H1 (cell line): ENCODE results near the gene ATP6V0E2. TPM values are rescaled to one million over a fixed set of nuclear protein-coding genes. Genes with fewer than 3 reads are reported as not detected.
A peak's percentile ranks its signal among the peaks of the same experiment; 100 is the strongest.

ENCODE experiments used
- CTCF ChIA-PET: fragments of 300-600 bp; sonication (Branson Sonifier 250); formaldehyde crosslinking; loops from one replicate; lab custom pipeline; 2021; ENCODE audit not compliant: partially characterized antibody; lab: Charles Lee
- POLR2A ChIA-PET: fragments of 300-600 bp; sonication (Branson Sonifier 250); formaldehyde crosslinking; loops from one replicate; lab custom pipeline; 2021; ENCODE audit warnings: inconsistent platforms; ENCODE audit not compliant: partially characterized antibody; lab: Charles Lee
- DNase-seq, 2 experiments: peaks; one replicate each; pipeline versions ENCODE4 v3.0.0 to v3.0.0-alpha.2; 2010 to 2022; ENCODE audit warnings: low spot score in 2 of 2, low read depth in 1 of 2, mixed read lengths in 1 of 2
- FAIRE-seq: peaks from 2 replicates; lab custom pipeline; 2011; peaks lifted over from hg19 to GRCh38; lab: Jason Lieb, UNC
- H2AFZ ChIP-seq: 2 replicates; pipeline ENCODE4 v1.8.1; 2012; ENCODE audit warnings: low read length, inconsistent platforms
- H2AK5ac ChIP-seq: 2 replicates; pipeline ENCODE4 v1.6.1; 2013; ENCODE audit warnings: low read depth, low read length
- H2BK120ac ChIP-seq: replicated peaks from 2 replicates; pipeline ENCODE3; 2013; ENCODE audit warnings: low read depth, low read length, inconsistent platforms
- H2BK12ac ChIP-seq: 2 replicates; pipeline ENCODE4 v1.6.1; 2013; ENCODE audit warnings: low read depth, low read length
- H2BK15ac ChIP-seq: 2 replicates; pipeline ENCODE4 v1.6.1; 2013; ENCODE audit warnings: low read length
- H2BK20ac ChIP-seq: 2 replicates; pipeline ENCODE4 v1.6.1; 2013; ENCODE audit warnings: low read length
- H2BK5ac ChIP-seq: 2 replicates; pipeline ENCODE4 v1.6.1; 2013; ENCODE audit warnings: low read depth, low read length
- H3K14ac ChIP-seq: 2 replicates; pipeline ENCODE4 v1.6.1; 2013; ENCODE audit warnings: inconsistent platforms; ENCODE audit not compliant: insufficient read length
- H3K18ac ChIP-seq: 2 replicates; pipeline ENCODE4 v1.6.1; 2013; ENCODE audit warnings: low read length; ENCODE audit errors: extremely low read depth
- H3K23ac ChIP-seq: 2 replicates; pipeline ENCODE4 v1.6.1; 2013; ENCODE audit warnings: inconsistent platforms; ENCODE audit not compliant: insufficient read length
- H3K23me2 ChIP-seq: 2 replicates; pipeline ENCODE4 v1.6.1; 2013; ENCODE audit warnings: low read depth, low read length
- H3K27ac ChIP-seq: 2 replicates; pipeline ENCODE4 v1.6.1; 2011; ENCODE audit warnings: low read depth, low read length, inconsistent platforms
- H3K27me3 ChIP-seq, 4 experiments: replicated peaks in 1 of 4; 1 replicate in 1 of 4; 2 replicates in 3 of 4; pipeline versions ENCODE4 v1.6.1 to v1.8.1; 2011 to 2013; ENCODE audit warnings: low read length in 3 of 4, mild to moderate bottlenecking in 3 of 4, inconsistent platforms in 2 of 4, mixed read lengths in 2 of 4, moderate library complexity in 1 of 4; ENCODE audit not compliant: control insufficient read depth in 3 of 4, insufficient read depth in 3 of 4; ENCODE audit errors: extremely low read depth in 1 of 4
- H3K36me3 ChIP-seq, 4 experiments: 2 replicates each; pipeline versions ENCODE4 v1.6.1 to v1.8.1; 2011 to 2013; ENCODE audit warnings: mild to moderate bottlenecking in 4 of 4, low read length in 3 of 4, moderate library complexity in 2 of 4, control low read depth in 1 of 4, inconsistent platforms in 1 of 4; ENCODE audit not compliant: insufficient read depth in 4 of 4, control insufficient read depth in 2 of 4
- H3K4ac ChIP-seq: replicated peaks from 2 replicates; pipeline ENCODE3; 2013; ENCODE audit warnings: low read length, low read depth, mixed read lengths, inconsistent platforms; ENCODE audit not compliant: insufficient read length
- H3K4me1 ChIP-seq, 4 experiments: replicated peaks in 1 of 4; 1 replicate in 1 of 4; 2 replicates in 3 of 4; pipeline versions ENCODE4 v1.6.1 to v1.8.1; 2011 to 2013; ENCODE audit warnings: low read length in 3 of 4, inconsistent platforms in 2 of 4, mixed read lengths in 1 of 4; ENCODE audit not compliant: insufficient read depth in 4 of 4, control insufficient read depth in 3 of 4
- H3K4me2 ChIP-seq, 2 experiments: 2 replicates each; pipeline versions ENCODE4 v1.6.1 to v1.8.1; 2011 to 2013; ENCODE audit warnings: low read depth in 2 of 2, low read length in 2 of 2, control low read depth in 1 of 2, inconsistent platforms in 1 of 2, mild to moderate bottlenecking in 1 of 2; ENCODE audit not compliant: insufficient read depth in 1 of 2
- H3K4me3 ChIP-seq, 4 experiments: fragments of 200-600, 300-600 bp in 1 of 4; sonication (generic), shearing (Covaris generic), sonication (Bioruptor Twin) in 1 of 4; 2 replicates each; pipeline versions ENCODE4 v1.5.1 to v1.8.1; 2011 to 2016; ENCODE audit warnings: low read length in 4 of 4, low read depth in 3 of 4, control low read depth in 2 of 4, inconsistent platforms in 2 of 4, mild to moderate bottlenecking in 2 of 4, mixed read lengths in 1 of 4, moderate library complexity in 1 of 4; ENCODE audit not compliant: insufficient read depth in 2 of 4; ENCODE audit errors: extremely low read depth in 1 of 4
- H3K56ac ChIP-seq: replicated peaks from 2 replicates; pipeline ENCODE3; 2013; ENCODE audit warnings: low read depth, mild to moderate bottlenecking, mixed read lengths, low read length, inconsistent platforms; ENCODE audit not compliant: insufficient read length
- H3K79me1 ChIP-seq: 2 replicates; pipeline ENCODE4 v1.6.1; 2013; ENCODE audit warnings: low read depth, low read length, control low read depth
- H3K79me2 ChIP-seq, 2 experiments: 2 replicates each; pipeline versions ENCODE4 v1.6.1 to v1.8.1; 2012 to 2013; ENCODE audit warnings: low read length in 2 of 2, mild to moderate bottlenecking in 2 of 2, inconsistent platforms in 1 of 2; ENCODE audit not compliant: insufficient read depth in 2 of 2, control insufficient read depth in 1 of 2
- H3K9ac ChIP-seq, 4 experiments: replicated peaks in 1 of 4; 1 replicate in 1 of 4; 2 replicates in 3 of 4; pipeline versions ENCODE4 v1.6.1 to v1.8.1; 2011 to 2013; ENCODE audit warnings: low read depth in 3 of 4, low read length in 3 of 4, control low read depth in 2 of 4, mild to moderate bottlenecking in 2 of 4, moderate library complexity in 2 of 4, inconsistent platforms in 1 of 4; ENCODE audit errors: extremely low read depth in 1 of 4
- H3K9me3 ChIP-seq, 2 experiments: 2 replicates each; pipeline versions ENCODE4 v1.6.1 to v1.8.1; 2012 to 2013; ENCODE audit warnings: mild to moderate bottlenecking in 2 of 2, moderate library complexity in 2 of 2, control low read depth in 1 of 2, inconsistent platforms in 1 of 2, low read depth in 1 of 2, low read length in 1 of 2, mixed read lengths in 1 of 2; ENCODE audit not compliant: insufficient read depth in 2 of 2
- H4K20me1 ChIP-seq, 2 experiments: replicated peaks in 1 of 2; 2 replicates each; pipeline versions ENCODE3 to v1.8.1; 2011 to 2013; ENCODE audit warnings: inconsistent platforms in 2 of 2, low read length in 2 of 2, mild to moderate bottlenecking in 1 of 2; ENCODE audit not compliant: insufficient read depth in 2 of 2, control insufficient read depth in 1 of 2
- H4K5ac ChIP-seq: 2 replicates; pipeline ENCODE4 v1.6.1; 2013; ENCODE audit warnings: low read length, low read depth, mixed read lengths, inconsistent platforms; ENCODE audit not compliant: insufficient read length
- H4K8ac ChIP-seq: 2 replicates; pipeline ENCODE4 v1.8.0; 2013; ENCODE audit warnings: mild to moderate bottlenecking, moderate library complexity, low read length, inconsistent platforms; ENCODE audit not compliant: insufficient read depth; ENCODE audit errors: extremely low read depth
- H4K91ac ChIP-seq: replicated peaks from 2 replicates; pipeline ENCODE3; 2013; ENCODE audit warnings: low read length, mixed read lengths, inconsistent platforms; ENCODE audit not compliant: insufficient read length
- BCL11A ChIP-seq, 2 experiments: IDR thresholded peaks; one replicate each; pipeline ENCODE4 v1.6.1; 2011; ENCODE audit warnings: low read depth in 2 of 2, low read length in 2 of 2, mild to moderate bottlenecking in 2 of 2
- CBX8 ChIP-seq: fragments of 300-800, 300-1000 bp; sonication (generic); IDR thresholded peaks from 2 replicates; pipeline ENCODE4 v1.7.1; 2016; ENCODE audit warnings: low read depth, low read length, borderline replicate concordance
- EGR1 ChIP-seq: IDR thresholded peaks from 2 replicates; pipeline ENCODE4 v1.6.1; 2011; ENCODE audit warnings: low read depth, low read length, borderline replicate concordance
- FOSL1 ChIP-seq: IDR thresholded peaks from 2 replicates; pipeline ENCODE4 v1.6.1; 2011; ENCODE audit warnings: mild to moderate bottlenecking, low read depth, low read length, moderate library complexity; ENCODE audit not compliant: insufficient read depth
- GABPA ChIP-seq: IDR thresholded peaks from 2 replicates; pipeline ENCODE4 v1.6.1; 2011; ENCODE audit warnings: mild to moderate bottlenecking, low read length, moderate library complexity, borderline replicate concordance; ENCODE audit not compliant: insufficient read depth
- GTF2F1 ChIP-seq: IDR thresholded peaks from 2 replicates; pipeline ENCODE4 v1.6.1; 2012; ENCODE audit warnings: low read depth, low read length, improper control_type of control experiment, borderline replicate concordance
- JUN ChIP-seq: IDR thresholded peaks from 2 replicates; pipeline ENCODE4 v1.6.1; 2011; ENCODE audit warnings: low read depth, mild to moderate bottlenecking, improper control_type of control experiment, low read length
- NANOG ChIP-seq: IDR thresholded peaks from 2 replicates; pipeline ENCODE4 v1.6.1; 2011; ENCODE audit warnings: low read length, low read depth, mild to moderate bottlenecking, inconsistent platforms; ENCODE audit not compliant: insufficient read depth, poor library complexity, severe bottlenecking
- RAD21 ChIP-seq, 2 experiments: IDR thresholded peaks in 1 of 2; conservative IDR thresholded peaks in 1 of 2; 2 replicates each; pipeline ENCODE4 v1.6.1; 2011; ENCODE audit warnings: low read depth in 2 of 2, low read length in 2 of 2, improper control_type of control experiment in 1 of 2, inconsistent platforms in 1 of 2, mild to moderate bottlenecking in 1 of 2, moderate library complexity in 1 of 2
- SAP30 ChIP-seq: fragments of 300-600 bp; sonication (generic); IDR thresholded peaks from 2 replicates; pipeline ENCODE4 v1.7.1; 2012; ENCODE audit warnings: low read length, moderate library complexity, mild to moderate bottlenecking, inconsistent platforms; ENCODE audit not compliant: insufficient read depth, insufficient replicate concordance
- SIRT6 ChIP-seq: IDR thresholded peaks from one replicate; pipeline ENCODE4 v1.7.1; 2012; ENCODE audit warnings: low read length, inconsistent platforms
- SUZ12 ChIP-seq: fragments of 200-600 bp; sonication (generic); IDR thresholded peaks from 2 replicates; pipeline ENCODE4 v1.6.1; 2012; ENCODE audit warnings: mild to moderate bottlenecking, inconsistent platforms, low read length, moderate library complexity, mixed read lengths
- YY1 ChIP-seq: IDR thresholded peaks from 2 replicates; pipeline ENCODE4 v1.6.1; 2011; ENCODE audit warnings: low read depth, mild to moderate bottlenecking, low read length
- WGBS, 2 experiments: shearing (Covaris generic) in 1 of 2; methylation state at CpG; one replicate each; pipeline versions ENCODE4 v1.1.6 to v1.1.7; 2013 to 2015; ENCODE audit warnings: low lambda C conversion rate in 2 of 2, mixed read lengths in 2 of 2, inconsistent platforms in 1 of 2, low coverage in 1 of 2, missing lambda C conversion rate in 1 of 2; ENCODE audit not compliant: insufficient replicate concordance in 2 of 2, insufficient coverage in 1 of 2, insufficient read length in 1 of 2; ENCODE audit errors: extremely low coverage in 1 of 2, missing lambda C conversion rate in 1 of 2; 5-methylcytosine and 5-hydroxymethylcytosine counted together
- polyA plus RNA-seq, 7 experiments: library from polyadenylated mRNA; depleted of rRNA in 3 of 7; stranded (reverse) in 5 of 7; unstranded in 2 of 7; fragments of >200 nt in 5 of 7; fragments of 200-250 nt in 2 of 7; gene quantifications; 1 replicate in 5 of 7; 2 replicates in 1 of 7; 4 replicates in 1 of 7; pipeline versions ENCODE4 v1.2.1 to v1.2.3, GENCODE V29; 2011 to 2013; ENCODE audit warnings: missing spikeins in 2 of 7, mixed read lengths in 2 of 7
- total RNA-seq: library from RNA; stranded (reverse); fragmentation: NEBNext Ultra II Directional; extraction: Animal tissue kit (Norgen Biotek cat#: 25700); gene quantifications from 2 replicates; pipeline ENCODE4 v1.2.1, GENCODE V29; 2021

The ATP6V0E2 gene
- total and polyA plus RNA-seq, 2 of the 8 experiments (the other 6 are each of a cell fraction or from before 2014, with no cell fraction given) = 26.1 to 47.9 TPM

DNA sequence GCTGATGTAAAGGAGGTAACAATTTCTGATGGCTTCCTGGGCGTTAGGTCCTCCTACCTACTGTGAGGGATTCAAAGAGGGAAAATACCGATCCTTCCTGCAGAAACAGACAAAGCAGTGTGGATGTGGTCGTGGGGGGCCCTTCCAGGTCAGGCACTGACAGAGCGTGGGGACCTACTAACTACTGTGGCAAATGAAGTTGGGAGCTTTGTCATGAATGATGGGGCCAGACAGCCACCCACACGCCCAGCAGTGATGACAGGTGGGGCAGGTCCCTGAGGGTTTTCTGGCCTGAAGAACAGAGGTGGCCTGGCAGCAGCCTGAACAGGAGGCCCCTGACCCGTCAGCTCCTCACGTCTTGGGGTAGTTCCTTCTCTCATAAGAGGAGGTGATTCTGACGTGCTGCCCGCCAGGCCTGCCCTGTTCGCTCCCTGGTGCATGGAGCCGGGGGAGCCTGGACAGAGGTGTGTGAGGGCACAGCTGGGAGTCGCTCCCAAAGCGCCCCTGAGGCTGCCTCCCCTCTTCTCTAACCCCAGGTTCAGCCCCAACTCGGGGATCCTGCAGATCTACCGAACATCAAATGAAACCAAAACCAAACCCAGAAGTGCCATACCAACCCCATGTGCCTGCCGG, 4.2 kb downstream of the ATP6V0E2 start:
- H4K20me1 ChIP-seq = no peaks in the 10 kb centered on the region
- TF ChIP-seq SUZ12 (no peak), EGR1 (no peak), GABPA (no peak), FOSL1 (no peak), RAD21 (IDR thresholded peaks at IDR 0.05 in 1 of 2, conservative IDR thresholded peaks at IDR 0.05 in 1 of 2; ENCODE audit: low read depth in 2 of 2, low read length in 2 of 2) (no peak), BCL11A (IDR thresholded peaks at IDR 0.05; ENCODE audit: low read depth in 2 of 2, low read length in 2 of 2) (no peak), SAP30 (no peak), SIRT6 (no peak), NANOG (no peak), JUN (no peak), YY1 (no peak), CBX8 (no peak), GTF2F1 (no peak)
- no peak overlapping the region for H2AFZ ChIP-seq
- H3K56ac ChIP-seq = no peak overlapping the region
- H3K79me2 ChIP-seq = no peaks in the 10 kb centered on the region
- peaks cover 0 to 5% (median under 1%) of the 10 kb centered on the region in 4 experiments; a peak in 3 of 7 replicates for H3K4me1 ChIP-seq
- peak overlapping the region; percentile 22; the same call in 1 of the 2 replicates for H4K8ac ChIP-seq
- H2BK5ac ChIP-seq = no peak overlapping the region
- no peak overlapping the region for H4K91ac ChIP-seq
- H3K27ac ChIP-seq = no peak overlapping the region
- WGBS, 2 experiments = 83% methylated on average over 14 of the region's 16 CpGs; no CpG with 5 or more reads in 1 of the 2 experiments
- H3K4me3 ChIP-seq = no peak overlapping the region
- no peak overlapping the region for H3K4me2 ChIP-seq
- H3K9me3 ChIP-seq = no peaks in the 10 kb centered on the region
- no peak overlapping the region for H2AK5ac ChIP-seq
- no peak overlapping the region for H4K5ac ChIP-seq
- ChIA-PET POLR2A (no interaction called here), CTCF (interaction anchor here (1.7 kb wide), 1 partner anchor 17 kb away, joined by 5 read pairs; no protein-coding TSS in a partner anchor)
- FAIRE-seq = no peak
- no peak overlapping the region for H2BK12ac ChIP-seq
- no peak overlapping the region for H3K23ac ChIP-seq
- H2BK20ac ChIP-seq = no peak overlapping the region
- H3K27me3 ChIP-seq = peaks cover 0 to 17% (median 13%) of the 10 kb centered on the region in 4 experiments; a peak in 6 of 7 replicates
- no peak overlapping the region for H2BK15ac ChIP-seq
- H3K4ac ChIP-seq = no peak overlapping the region
- no peak overlapping the region for H2BK120ac ChIP-seq
- DNase-seq = no peak
- H3K14ac ChIP-seq = no peak overlapping the region
- peaks cover 10% of the 10 kb centered on the region; the same call in 1 of the 2 replicates for H3K23me2 ChIP-seq
- H3K18ac ChIP-seq = no peak overlapping the region
- no peak overlapping the region for H3K9ac ChIP-seq
- no peaks in the 10 kb centered on the region for H3K79me1 ChIP-seq
- H3K36me3 ChIP-seq = no peaks in the 10 kb centered on the region
